Kidney epithelial cell (primary cell): ENCODE results near the gene MED8. TPM values are rescaled to one million over a fixed set of nuclear protein-coding genes. Genes with fewer than 3 reads are reported as not detected.

Experiments
- DNase-seq: peaks from one replicate; pipeline ENCODE4 v3.0.0-alpha.2; 2010; ENCODE audit warnings: low read depth
- H3K27me3 ChIP-seq: 2 replicates; pipeline ENCODE4 v1.6.0; 2011; ENCODE audit warnings: low read length; ENCODE audit not compliant: control insufficient read depth, insufficient read depth
- H3K36me3 ChIP-seq: 2 replicates; pipeline ENCODE4 v1.5.1; 2011; ENCODE audit warnings: low read length; ENCODE audit not compliant: control insufficient read depth, insufficient read depth
- H3K4me3 ChIP-seq: 2 replicates; pipeline ENCODE4 v1.5.1; 2011; ENCODE audit warnings: low read depth, mild to moderate bottlenecking, control low read depth, low read length
- total RNA-seq: library from RNA; depleted of rRNA; stranded (reverse); fragments of >200 nt; gene quantifications from 2 replicates; pipeline ENCODE4 v1.2.3, GENCODE V29; 2015
- TF ChIP-seq, protein P1 (sequence below): IDR thresholded peaks from 2 replicates; pipeline ENCODE4 v1.5.1; 2011; ENCODE audit warnings: mild to moderate bottlenecking, moderate library complexity, low read length, control low read depth, inconsistent platforms; ENCODE audit not compliant: insufficient read depth, poor library complexity, severe bottlenecking

The MED8 gene
- total RNA-seq, 1 donor from 2014 or later: 44.5 TPM

DNA sequence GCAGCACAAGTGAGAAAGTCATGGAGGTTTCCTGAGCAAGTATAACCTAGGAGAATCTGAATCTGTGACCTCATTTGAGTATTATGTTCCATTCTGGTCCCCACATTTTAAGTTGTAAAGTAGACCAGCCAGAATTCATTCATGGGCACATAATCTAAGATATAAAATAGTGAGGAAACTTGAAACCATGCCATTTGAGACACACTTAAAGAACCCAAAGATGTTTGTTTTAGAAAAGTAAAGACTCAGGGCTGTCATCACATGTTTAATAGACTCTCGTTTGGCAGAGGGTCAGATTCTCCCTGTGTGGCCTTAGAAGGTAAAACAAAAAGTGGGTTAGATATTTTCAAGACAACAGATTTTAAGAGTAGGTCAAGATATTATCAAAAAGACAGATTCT is 6.5 kb upstream of the MED8 start:
- H3K36me3 ChIP-seq: no peaks in the 10 kb centered on the region
- no peak overlapping the region for H3K4me3 ChIP-seq
- TF ChIP-seq, protein P1, sequence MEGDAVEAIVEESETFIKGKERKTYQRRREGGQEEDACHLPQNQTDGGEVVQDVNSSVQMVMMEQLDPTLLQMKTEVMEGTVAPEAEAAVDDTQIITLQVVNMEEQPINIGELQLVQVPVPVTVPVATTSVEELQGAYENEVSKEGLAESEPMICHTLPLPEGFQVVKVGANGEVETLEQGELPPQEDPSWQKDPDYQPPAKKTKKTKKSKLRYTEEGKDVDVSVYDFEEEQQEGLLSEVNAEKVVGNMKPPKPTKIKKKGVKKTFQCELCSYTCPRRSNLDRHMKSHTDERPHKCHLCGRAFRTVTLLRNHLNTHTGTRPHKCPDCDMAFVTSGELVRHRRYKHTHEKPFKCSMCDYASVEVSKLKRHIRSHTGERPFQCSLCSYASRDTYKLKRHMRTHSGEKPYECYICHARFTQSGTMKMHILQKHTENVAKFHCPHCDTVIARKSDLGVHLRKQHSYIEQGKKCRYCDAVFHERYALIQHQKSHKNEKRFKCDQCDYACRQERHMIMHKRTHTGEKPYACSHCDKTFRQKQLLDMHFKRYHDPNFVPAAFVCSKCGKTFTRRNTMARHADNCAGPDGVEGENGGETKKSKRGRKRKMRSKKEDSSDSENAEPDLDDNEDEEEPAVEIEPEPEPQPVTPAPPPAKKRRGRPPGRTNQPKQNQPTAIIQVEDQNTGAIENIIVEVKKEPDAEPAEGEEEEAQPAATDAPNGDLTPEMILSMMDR: no peak
- no peak for DNase-seq
- no peaks in the 10 kb centered on the region for H3K27me3 ChIP-seq

DNA sequence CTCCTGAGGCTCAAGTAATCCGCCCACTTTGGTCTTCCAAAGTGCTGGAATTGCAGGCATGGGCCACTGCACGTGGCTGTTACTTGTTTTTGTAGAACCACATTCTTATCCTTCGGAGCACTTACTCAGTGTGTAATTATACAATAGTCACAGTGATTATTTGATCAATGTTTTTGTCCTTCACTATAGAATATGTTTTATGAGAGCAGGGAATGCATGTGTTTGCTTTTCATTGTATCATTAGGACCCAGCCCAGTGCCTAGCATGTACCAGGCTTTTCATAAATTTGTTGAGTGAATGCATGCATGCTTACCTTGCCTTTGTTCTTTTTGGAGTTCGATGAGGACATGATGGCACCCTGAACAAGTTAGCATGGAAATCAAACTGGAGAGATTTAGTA is 5.9 kb upstream of the MED8 start:
- H3K4me3 ChIP-seq: no peak overlapping the region
- DNase-seq: no peak
- no peaks in the 10 kb centered on the region for H3K27me3 ChIP-seq
- TF ChIP-seq, protein P1: no peak
- no peaks in the 10 kb centered on the region for H3K36me3 ChIP-seq

DNA sequence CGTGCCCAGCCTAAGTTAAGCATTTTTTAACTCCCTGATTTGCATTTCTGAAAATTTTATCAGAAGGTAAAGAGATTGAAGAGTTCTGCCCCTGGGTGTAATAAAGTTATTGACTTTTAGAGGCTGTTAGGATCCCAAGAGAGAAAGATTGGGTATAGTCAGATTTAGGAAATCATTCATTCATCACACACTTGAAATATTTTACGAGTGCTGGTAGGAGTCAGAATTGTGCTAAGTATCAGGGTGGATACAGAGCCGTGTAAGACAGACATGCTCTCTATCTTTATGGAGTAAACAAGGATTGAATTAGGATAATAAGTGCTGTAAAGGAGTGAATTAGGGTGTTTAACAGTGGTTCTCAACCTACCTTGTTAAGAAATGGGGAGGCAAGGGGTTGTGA is 3.1 kb upstream of the MED8 start:
- Histone ChIP-seq H3K27me3 (no peaks in the 10 kb centered on the region), H3K36me3 (no peaks in the 10 kb centered on the region), H3K4me3 (no peak overlapping the region)
- TF ChIP-seq, protein P1: no peak
- DNase-seq: no peak

DNA sequence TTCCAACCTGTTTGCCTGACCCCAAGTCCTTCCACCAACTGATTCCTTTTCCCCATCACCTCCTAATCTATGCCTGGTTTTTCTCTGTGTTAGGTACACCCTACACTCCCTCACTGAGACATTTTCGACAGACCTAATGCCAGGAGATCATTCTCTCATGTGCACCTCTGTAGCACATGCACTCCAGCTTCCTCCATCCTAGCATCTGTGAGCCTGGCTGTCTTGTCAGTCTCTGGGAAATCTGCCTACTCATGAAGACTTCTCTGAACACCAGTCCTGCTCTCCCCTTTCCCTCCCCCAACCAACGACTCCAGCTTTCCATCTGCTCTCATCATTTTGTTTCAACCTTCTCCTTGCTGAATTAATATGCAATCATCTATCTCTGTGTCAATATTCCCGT is 987 bp downstream of the MED8 start:
- H3K27me3 ChIP-seq: no peaks in the 10 kb centered on the region
- TF ChIP-seq, protein P1: no peak
- DNase-seq: no peak
- H3K4me3 ChIP-seq: peak overlapping the region; percentile 81
- peaks cover 3% of the 10 kb centered on the region for H3K36me3 ChIP-seq

DNA sequence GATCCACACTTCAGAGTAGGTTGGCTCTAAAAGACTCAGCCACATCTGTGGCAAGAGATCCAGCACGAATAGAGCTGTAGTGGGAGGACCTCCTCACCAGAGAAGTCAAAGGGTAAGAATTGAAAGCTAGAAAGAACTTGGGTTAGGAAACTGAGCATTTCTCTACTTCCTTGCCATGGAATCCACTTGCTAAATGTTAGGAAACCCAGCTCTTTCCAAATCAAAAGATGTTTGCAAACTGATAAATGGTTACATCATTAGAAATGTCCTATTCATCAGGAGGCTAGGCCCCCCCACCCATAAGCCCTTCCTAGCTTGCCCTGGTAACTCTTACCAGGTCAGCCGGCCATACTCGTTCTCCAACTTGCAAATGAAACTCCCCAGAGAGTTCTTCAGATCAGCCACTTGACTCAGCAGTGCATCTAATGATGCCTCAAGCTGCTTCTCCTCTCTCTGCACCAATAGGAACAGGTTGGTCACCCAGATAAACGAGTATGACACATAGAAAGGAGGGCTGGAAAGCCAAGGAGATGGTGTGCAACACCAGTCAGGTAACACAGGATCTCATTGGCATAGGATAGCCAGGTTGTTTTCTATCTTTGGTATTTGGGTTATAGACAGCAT is 1.5 kb downstream of the MED8 start:
- TF ChIP-seq, protein P1: no peak
- no peak overlapping the region for H3K4me3 ChIP-seq
- DNase-seq: no peak
- peaks cover 3% of the 10 kb centered on the region for H3K36me3 ChIP-seq
- H3K27me3 ChIP-seq: no peaks in the 10 kb centered on the region

DNA sequence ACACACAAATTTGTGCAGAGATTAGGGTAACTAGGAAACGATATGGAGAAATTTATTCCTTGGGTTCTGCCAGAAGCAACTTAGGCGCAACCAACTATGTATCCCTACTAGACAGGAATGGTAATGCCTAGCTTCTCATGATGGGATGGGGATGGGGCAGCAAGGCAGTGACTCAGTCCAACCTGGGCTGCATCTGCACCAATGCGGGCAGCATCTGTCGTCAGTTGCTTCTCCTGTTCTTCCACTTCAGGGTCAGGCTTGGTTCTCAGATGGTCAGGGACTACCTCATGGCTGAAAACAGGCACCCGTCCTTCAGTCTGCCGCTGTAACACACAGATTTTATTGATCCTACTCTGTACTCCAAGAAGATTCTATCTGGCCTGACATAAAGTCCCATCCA is 2.9 kb downstream of the MED8 start:
- TF ChIP-seq, protein P1: no peak

More for the DNA sequence above, 2.9 kb downstream of the MED8 start:
- Histone ChIP-seq H3K36me3 (peaks cover 3% of the 10 kb centered on the region), H3K4me3 (no peak overlapping the region), H3K27me3 (no peaks in the 10 kb centered on the region)
- no peak for DNase-seq
